ENCODE data around the gene NRBP1.

DNA sequence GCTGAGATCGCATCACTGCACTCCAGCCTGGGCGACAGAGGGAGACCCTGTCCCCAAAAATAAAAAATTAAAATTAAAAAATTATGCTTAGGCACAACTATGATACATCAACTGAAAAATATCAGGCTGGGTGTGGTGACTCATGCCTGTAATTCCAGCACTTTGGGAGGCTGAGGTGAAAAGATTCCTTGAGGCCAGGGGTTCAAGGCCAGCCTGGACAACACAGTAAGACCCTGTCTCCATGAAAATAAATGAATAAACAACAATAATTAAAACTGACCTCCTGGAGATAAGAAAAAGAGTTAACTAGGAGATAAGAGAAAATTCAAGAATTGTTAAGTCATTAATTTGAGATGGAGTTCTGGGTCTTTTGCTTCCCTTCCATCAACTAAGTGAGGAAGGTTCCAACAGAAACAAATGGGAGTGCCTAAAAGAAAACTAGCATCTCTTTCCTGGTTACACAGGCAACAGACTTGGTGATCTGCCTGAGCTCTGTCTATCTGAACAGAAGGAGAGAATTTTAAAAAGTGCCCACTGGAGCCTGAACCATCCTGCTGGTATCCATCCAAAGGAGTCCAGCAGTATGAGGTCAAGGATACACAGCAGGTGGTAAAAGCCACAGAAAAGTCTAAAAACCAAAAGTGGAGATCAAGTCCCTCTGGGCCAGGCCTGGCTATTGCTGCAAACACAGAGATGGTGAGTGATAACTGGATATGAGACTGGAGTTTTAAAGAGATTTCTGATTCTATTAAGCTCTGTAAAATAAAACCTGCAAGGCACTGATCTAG, 27.9 kb upstream of the NRBP1 start:
- TF ChIP-seq SUZ12 (IDR thresholded peaks at IDR 0.05; ENCODE audit: extremely low read depth, insufficient read depth, insufficient read length) (no peak), ZNF274 (IDR thresholded peaks at IDR 0.05; ENCODE audit: low read depth, low read length) (no peak), YY1 (IDR thresholded peaks at IDR 0.05; ENCODE audit: insufficient read depth, insufficient read length) (no peak)

Measured in NT2/D1 (cell line).